Brain microvascular endothelial cell (primary cell): ENCODE measurements around the gene C9orf43.
A peak's percentile ranks its signal among the peaks of the same experiment; 100 is the strongest.

Experiments
- DNase-seq: peaks from one replicate; pipeline ENCODE4 v3.0.0-alpha.2; 2020
- H3K27ac ChIP-seq: fragments of 250-450 bp; sonication (Bioruptor Pico); 2 replicates; pipeline ENCODE4 v1.5.1; 2020; ENCODE audit warnings: mild to moderate bottlenecking, moderate library complexity
- H3K27me3 ChIP-seq: fragments of 250-450 bp; sonication (Bioruptor Pico); replicated peaks from 2 replicates; pipeline ENCODE4 v1.5.1; 2020; ENCODE audit warnings: mild to moderate bottlenecking
- H3K36me3 ChIP-seq: fragments of 250-450 bp; sonication (Bioruptor Pico); replicated peaks from 2 replicates; pipeline ENCODE4 v1.5.1; 2020; ENCODE audit warnings: mild to moderate bottlenecking
- H3K4me3 ChIP-seq: 2 replicates; pipeline ENCODE4 v1.5.1; 2011; ENCODE audit warnings: low read depth, mild to moderate bottlenecking, control low read depth, low read length, moderate library complexity
- CTCF ChIP-seq: IDR thresholded peaks from 2 replicates; pipeline ENCODE4 v1.5.1; 2011; ENCODE audit warnings: low read depth, mild to moderate bottlenecking, moderate library complexity, low read length, control low read depth, inconsistent platforms; ENCODE audit errors: missing control alignments
- in situ Hi-C: cut with HindIII; loops from 2 replicates; pipeline ENCODE4 v1.10.0; 2017; ENCODE audit warnings: low sequenced_read_pairs, low pct_ligation_motif_present

The C9orf43 gene

GRCh38 chr9:113409481-113409880 lies 1.1 kb upstream of the C9orf43 start:
- in situ Hi-C loops, result no loop called here
- DNase-seq, result no peak
- peaks cover 13% of the 10 kb centered on the region for H3K36me3 ChIP-seq

GRCh38 chr9:113409883-113410206 lies 702 bp upstream of the C9orf43 start:
- peak overlapping the region; percentile 94 for H3K4me3 ChIP-seq
- H3K27ac ChIP-seq, result peak overlapping the region; percentile 97
- TF ChIP-seq CTCF, result peak; percentile 20
- H3K27me3 ChIP-seq, result no peaks in the 10 kb centered on the region
- in situ Hi-C loops, result no loop called here
- peaks cover 13% of the 10 kb centered on the region for H3K36me3 ChIP-seq
- no peak for DNase-seq

More at GRCh38 chr9:113409481-113409880, 1.1 kb upstream of the C9orf43 start:
- Histone ChIP-seq H3K4me3 (peak overlapping the region; percentile 94), H3K27ac (peak overlapping the region; percentile 97), H3K27me3 (no peaks in the 10 kb centered on the region)
- no peak for TF ChIP-seq CTCF

- no peak for DNase-seq
- TF ChIP-seq CTCF, result no peak
- H3K27me3 ChIP-seq, result no peaks in the 10 kb centered on the region
- in situ Hi-C loops, result no loop called here
- no peak overlapping the region for H3K4me3 ChIP-seq
- H3K36me3 ChIP-seq, result no peaks in the 10 kb centered on the region
- H3K27ac ChIP-seq, result no peak overlapping the region
Observed at GRCh38 chr9:113416149-113416721, 5.7 kb downstream of the C9orf43 start.

- Histone ChIP-seq H3K27me3 (no peaks in the 10 kb centered on the region), H3K36me3 (no peaks in the 10 kb centered on the region), H3K4me3 (no peak overlapping the region), H3K27ac (no peak overlapping the region)
- in situ Hi-C loops, result no loop called here
- DNase-seq, result no peak
- TF ChIP-seq CTCF, result no peak
Observed at GRCh38 chr9:113417370-113417769, 6.8 kb downstream of the C9orf43 start.

- no peak for DNase-seq
- H3K36me3 ChIP-seq, result no peaks in the 10 kb centered on the region
- TF ChIP-seq CTCF, result no peak
- H3K27ac ChIP-seq, result no peak overlapping the region
- no peak overlapping the region for H3K4me3 ChIP-seq
- no peaks in the 10 kb centered on the region for H3K27me3 ChIP-seq
- in situ Hi-C loops, result no loop called here
Observed at GRCh38 chr9:113421726-113422125, 11.2 kb downstream of the C9orf43 start.

GRCh38 chr9:113425072-113425471 lies 14.5 kb downstream of the C9orf43 start:
- Histone ChIP-seq H3K27ac (no peak overlapping the region), H3K36me3 (no peaks in the 10 kb centered on the region), H3K27me3 (no peaks in the 10 kb centered on the region), H3K4me3 (no peak overlapping the region)
- in situ Hi-C loops, result no loop called here
- no peak for TF ChIP-seq CTCF
- DNase-seq, result no peak
